Neural crest cell (in vitro differentiated cells): ENCODE results near the gene TMCC3. TPM values are rescaled to one million over a fixed set of nuclear protein-coding genes. Genes with fewer than 3 reads are reported as not detected.

ENCODE experiments used
- DNase-seq: peaks from one replicate; pipeline ENCODE4 v3.0.0; 2021; ENCODE audit warnings: low read depth, mixed read lengths, low spot score
- H3K27ac Mint-ChIP-seq: one replicate; pipeline ENCODE4 v1.8.0; 2021; ENCODE audit warnings: mild to moderate bottlenecking, mixed read lengths; ENCODE audit not compliant: unreplicated experiment
- H3K27me3 Mint-ChIP-seq: 2 replicates; pipeline ENCODE4 v1.8.0; 2021; ENCODE audit warnings: low read depth, mild to moderate bottlenecking, mixed read lengths
- H3K36me3 Mint-ChIP-seq: 2 replicates; pipeline ENCODE4 v1.8.0; 2021; ENCODE audit warnings: low read depth, mild to moderate bottlenecking, mixed read lengths
- H3K4me1 Mint-ChIP-seq: 2 replicates; pipeline ENCODE4 v1.8.0; 2021; ENCODE audit warnings: mixed read lengths
- H3K4me3 Mint-ChIP-seq: one replicate; pipeline ENCODE4 v1.8.0; 2021; ENCODE audit warnings: mild to moderate bottlenecking, mixed read lengths
- H3K9me3 Mint-ChIP-seq: 2 replicates; pipeline ENCODE4 v1.8.0; 2021; ENCODE audit warnings: mixed read lengths
- total RNA-seq: library from RNA; stranded (reverse); gene quantifications from 2 replicates; pipeline ENCODE4 v1.2.1, GENCODE V29; 2021
- TF ChIP-seq, protein P1 (sequence below): fragments of 200-600 bp; sonication (generic); conservative IDR thresholded peaks from 2 replicates; pipeline ENCODE4 v1.5.0; 2021; ENCODE audit warnings: antibody characterized with exemption, mild to moderate bottlenecking

Gene TMCC3
- total RNA-seq, 1 donor from 2014 or later: 3.4 TPM

DNA sequence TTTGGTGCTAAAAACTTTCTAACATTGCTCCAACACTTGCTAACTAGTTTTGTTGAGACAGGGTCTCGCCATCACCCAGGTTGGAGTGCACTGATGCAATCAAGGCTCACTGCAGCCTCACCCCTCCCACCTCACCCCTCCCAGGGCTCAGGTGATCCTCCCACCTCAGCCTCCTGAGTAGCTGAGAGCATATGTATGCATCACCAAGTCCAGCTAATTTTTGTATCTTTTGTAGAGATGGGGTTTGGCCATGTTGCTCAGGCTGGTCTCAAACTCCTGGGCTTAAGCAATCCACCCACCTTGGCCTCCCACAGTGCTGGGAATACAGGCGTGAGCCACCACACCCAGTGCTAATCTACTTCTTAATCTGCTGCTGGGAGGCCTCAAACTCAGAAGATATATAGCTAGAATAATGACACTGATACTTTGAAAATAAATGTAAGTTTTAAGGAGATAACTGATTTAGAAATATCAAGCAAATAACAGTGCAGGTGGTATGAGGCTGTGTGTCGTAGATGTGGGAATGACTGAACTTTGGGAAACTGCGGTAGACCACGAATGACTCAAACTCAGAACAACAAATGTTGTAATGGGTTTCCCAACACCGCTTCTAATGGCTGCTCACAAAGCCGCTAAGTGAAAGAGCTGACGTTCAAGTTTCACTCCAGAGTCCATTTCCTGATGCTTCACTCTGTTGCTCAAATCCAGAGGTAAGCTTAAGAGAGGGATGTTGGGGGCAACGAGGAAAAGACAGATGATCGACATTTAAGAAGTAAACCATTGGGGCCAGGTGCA is 10.0 kb downstream of the TMCC3 start:
- no peaks in the 10 kb centered on the region for H3K27me3 Mint-ChIP-seq
- TF ChIP-seq, protein P1, sequence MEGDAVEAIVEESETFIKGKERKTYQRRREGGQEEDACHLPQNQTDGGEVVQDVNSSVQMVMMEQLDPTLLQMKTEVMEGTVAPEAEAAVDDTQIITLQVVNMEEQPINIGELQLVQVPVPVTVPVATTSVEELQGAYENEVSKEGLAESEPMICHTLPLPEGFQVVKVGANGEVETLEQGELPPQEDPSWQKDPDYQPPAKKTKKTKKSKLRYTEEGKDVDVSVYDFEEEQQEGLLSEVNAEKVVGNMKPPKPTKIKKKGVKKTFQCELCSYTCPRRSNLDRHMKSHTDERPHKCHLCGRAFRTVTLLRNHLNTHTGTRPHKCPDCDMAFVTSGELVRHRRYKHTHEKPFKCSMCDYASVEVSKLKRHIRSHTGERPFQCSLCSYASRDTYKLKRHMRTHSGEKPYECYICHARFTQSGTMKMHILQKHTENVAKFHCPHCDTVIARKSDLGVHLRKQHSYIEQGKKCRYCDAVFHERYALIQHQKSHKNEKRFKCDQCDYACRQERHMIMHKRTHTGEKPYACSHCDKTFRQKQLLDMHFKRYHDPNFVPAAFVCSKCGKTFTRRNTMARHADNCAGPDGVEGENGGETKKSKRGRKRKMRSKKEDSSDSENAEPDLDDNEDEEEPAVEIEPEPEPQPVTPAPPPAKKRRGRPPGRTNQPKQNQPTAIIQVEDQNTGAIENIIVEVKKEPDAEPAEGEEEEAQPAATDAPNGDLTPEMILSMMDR: no peak
- H3K4me3 Mint-ChIP-seq: no peak overlapping the region
- H3K9me3 Mint-ChIP-seq: no peaks in the 10 kb centered on the region
- no peak for DNase-seq
- no peaks in the 10 kb centered on the region for H3K36me3 Mint-ChIP-seq
- no peak overlapping the region for H3K27ac Mint-ChIP-seq
- H3K4me1 Mint-ChIP-seq: peaks cover 12% of the 10 kb centered on the region

GRCh38 chr12:94638521-94638920 is 11.8 kb downstream of the TMCC3 start:
- no peak for DNase-seq
- no peaks in the 10 kb centered on the region for H3K27me3 Mint-ChIP-seq
- no peaks in the 10 kb centered on the region for H3K9me3 Mint-ChIP-seq
- H3K27ac Mint-ChIP-seq: no peak overlapping the region
- TF ChIP-seq, protein P1: no peak
- H3K4me3 Mint-ChIP-seq: no peak overlapping the region
- H3K4me1 Mint-ChIP-seq: no peaks in the 10 kb centered on the region
- no peaks in the 10 kb centered on the region for H3K36me3 Mint-ChIP-seq

DNA sequence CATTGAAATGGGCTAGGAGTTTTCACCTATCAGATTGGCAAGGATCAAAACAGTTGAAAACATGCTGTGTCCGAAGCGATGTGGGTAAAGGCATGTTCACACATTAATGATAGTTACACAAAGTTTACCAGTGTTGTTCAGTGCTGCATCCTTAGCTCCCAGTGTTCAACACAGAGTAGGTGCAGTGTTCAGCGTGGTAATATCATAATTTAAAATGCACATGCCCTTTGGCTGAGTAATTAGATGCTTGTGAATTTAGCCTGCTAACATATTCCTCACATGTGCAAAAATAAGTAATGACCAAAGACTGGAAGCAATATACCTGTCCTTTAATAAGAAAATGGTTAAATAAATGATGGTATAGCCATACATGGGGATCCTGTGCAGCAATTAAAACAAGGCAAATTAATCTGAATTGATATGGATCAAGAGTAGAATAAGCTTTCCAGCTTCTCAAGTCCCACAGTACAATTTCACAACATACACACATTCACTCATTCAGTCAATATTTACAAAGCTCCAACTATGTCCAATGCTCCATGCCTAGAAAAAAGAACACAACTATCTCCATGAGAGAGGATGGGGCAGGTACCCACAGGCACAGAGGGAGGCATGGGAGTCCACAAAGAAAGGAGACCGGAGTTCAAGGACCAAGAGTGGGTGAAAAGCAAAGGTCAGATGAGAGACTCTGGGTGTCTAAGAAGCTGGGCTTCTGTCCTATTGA is 12.8 kb downstream of the TMCC3 start:
- TF ChIP-seq, protein P1: no peak
- no peak overlapping the region for H3K27ac Mint-ChIP-seq
- H3K4me1 Mint-ChIP-seq: no peaks in the 10 kb centered on the region
- no peak overlapping the region for H3K4me3 Mint-ChIP-seq
- no peaks in the 10 kb centered on the region for H3K36me3 Mint-ChIP-seq
- H3K9me3 Mint-ChIP-seq: no peaks in the 10 kb centered on the region
- H3K27me3 Mint-ChIP-seq: no peaks in the 10 kb centered on the region
- no peak for DNase-seq

GRCh38 chr12:94636462-94637085 is 13.8 kb downstream of the TMCC3 start:
- no peak for DNase-seq
- no peaks in the 10 kb centered on the region for H3K27me3 Mint-ChIP-seq
- no peaks in the 10 kb centered on the region for H3K9me3 Mint-ChIP-seq
- TF ChIP-seq, protein P1: no peak
- H3K4me3 Mint-ChIP-seq: no peak overlapping the region
- H3K36me3 Mint-ChIP-seq: no peaks in the 10 kb centered on the region
- H3K27ac Mint-ChIP-seq: no peak overlapping the region
- no peaks in the 10 kb centered on the region for H3K4me1 Mint-ChIP-seq

DNA sequence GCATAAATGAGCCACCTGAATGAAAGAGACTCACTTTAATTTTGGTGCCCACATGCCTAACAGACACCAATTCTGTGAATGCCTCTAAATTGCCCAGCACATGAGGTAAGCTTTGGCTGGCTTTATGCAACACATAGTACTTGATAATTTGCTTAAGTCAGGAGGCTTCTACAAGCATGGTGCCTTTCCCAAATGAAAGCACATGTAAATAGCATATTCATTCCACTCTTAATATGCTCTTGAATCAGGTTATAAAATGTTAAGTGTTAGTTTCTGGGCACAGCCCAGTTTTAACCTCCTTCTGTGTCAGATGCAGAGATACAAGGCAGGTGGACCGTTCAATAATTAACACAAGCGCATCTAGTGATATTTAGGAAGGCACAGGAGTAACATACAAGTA is 15.6 kb downstream of the TMCC3 start:
- Mint-ChIP-seq H3K4me1 (no peaks in the 10 kb centered on the region), H3K9me3 (no peaks in the 10 kb centered on the region), H3K27ac (no peak overlapping the region), H3K27me3 (no peaks in the 10 kb centered on the region), H3K36me3 (no peaks in the 10 kb centered on the region), H3K4me3 (no peak overlapping the region)
- DNase-seq: no peak
- TF ChIP-seq, protein P1: no peak
